GM10266 (cell line): ENCODE results near the gene TMEM178B.
"Not testable (repeated sequence)": the region's sequence is repeated elsewhere in the genome, so short reads cannot be mapped to it uniquely, and the experiment has no call there.

Experiments used
- DNase-seq: peaks from one replicate; pipeline ENCODE4 v3.0.0; 2012; ENCODE audit errors: extremely low spot score
- TF ChIP-seq, protein P1 (sequence below): IDR thresholded peaks from 2 replicates; pipeline ENCODE4 v1.5.1; 2012; ENCODE audit warnings: mild to moderate bottlenecking, low read depth; ENCODE audit not compliant: control insufficient read depth, insufficient read depth; ENCODE audit errors: missing control alignments

Gene TMEM178B

DNA sequence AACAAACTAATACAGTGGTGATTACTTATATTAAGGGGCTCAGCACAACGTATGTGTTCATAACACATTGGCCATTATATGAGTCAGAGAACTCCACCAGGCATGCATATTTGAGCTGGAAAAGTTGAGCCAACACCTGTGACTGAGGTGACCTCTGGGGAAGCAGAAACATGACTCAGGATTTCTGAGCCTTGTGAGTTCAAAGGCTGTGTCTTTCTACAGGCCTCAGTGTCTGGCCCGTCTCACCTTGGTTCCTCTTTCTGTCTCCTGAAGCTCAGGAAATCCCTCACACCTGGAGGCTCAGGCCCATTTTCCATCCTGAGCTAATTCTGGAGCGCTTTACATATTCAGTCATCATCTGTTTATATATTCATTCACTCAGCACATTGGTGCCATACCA, 246.4 kb downstream of the TMEM178B start:
- DNase-seq: no peak
- TF ChIP-seq, protein P1, sequence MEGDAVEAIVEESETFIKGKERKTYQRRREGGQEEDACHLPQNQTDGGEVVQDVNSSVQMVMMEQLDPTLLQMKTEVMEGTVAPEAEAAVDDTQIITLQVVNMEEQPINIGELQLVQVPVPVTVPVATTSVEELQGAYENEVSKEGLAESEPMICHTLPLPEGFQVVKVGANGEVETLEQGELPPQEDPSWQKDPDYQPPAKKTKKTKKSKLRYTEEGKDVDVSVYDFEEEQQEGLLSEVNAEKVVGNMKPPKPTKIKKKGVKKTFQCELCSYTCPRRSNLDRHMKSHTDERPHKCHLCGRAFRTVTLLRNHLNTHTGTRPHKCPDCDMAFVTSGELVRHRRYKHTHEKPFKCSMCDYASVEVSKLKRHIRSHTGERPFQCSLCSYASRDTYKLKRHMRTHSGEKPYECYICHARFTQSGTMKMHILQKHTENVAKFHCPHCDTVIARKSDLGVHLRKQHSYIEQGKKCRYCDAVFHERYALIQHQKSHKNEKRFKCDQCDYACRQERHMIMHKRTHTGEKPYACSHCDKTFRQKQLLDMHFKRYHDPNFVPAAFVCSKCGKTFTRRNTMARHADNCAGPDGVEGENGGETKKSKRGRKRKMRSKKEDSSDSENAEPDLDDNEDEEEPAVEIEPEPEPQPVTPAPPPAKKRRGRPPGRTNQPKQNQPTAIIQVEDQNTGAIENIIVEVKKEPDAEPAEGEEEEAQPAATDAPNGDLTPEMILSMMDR: no peak

DNA sequence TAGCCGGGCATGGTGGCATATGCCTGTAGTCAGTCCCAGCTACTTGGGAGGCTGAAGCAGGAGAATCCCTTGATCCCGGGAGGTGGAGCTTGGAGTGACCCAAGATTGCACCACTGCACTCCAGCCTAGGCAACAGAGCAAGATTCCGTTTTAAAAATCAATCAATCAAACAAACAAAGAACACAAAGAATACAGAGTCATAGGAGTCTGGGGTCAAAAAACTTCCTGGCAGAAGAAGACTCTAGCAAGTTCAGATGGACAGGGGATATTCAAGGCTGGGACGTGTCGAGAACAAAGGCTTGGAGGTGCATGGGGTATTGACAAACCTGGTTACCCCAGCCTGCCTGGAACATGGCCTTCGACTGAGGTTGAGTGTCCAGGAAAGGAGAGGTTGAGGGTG, 248.5 kb downstream of the TMEM178B start:
- no peak for DNase-seq
- TF ChIP-seq, protein P1: no peak

DNA sequence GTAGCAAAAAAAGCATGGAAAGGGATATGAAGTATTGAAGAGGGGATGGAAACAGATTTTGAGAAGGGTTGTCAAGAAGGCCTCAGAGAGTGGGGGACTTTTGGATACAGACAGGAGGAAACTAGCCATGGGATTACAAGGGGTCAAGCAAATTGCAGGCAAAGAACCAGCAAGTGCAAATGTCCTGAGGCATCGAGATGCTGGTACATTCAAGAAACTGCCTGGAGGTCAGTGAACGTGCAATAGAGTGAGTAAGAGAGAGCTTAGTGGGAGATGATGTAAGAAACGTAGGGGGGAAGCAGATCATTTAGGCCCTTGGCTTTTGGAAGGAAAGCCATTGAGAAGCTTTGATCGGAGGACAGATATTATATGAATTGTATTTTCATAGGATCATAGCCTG, 250.0 kb downstream of the TMEM178B start:
- TF ChIP-seq, protein P1: no peak
- DNase-seq: no peak

DNA sequence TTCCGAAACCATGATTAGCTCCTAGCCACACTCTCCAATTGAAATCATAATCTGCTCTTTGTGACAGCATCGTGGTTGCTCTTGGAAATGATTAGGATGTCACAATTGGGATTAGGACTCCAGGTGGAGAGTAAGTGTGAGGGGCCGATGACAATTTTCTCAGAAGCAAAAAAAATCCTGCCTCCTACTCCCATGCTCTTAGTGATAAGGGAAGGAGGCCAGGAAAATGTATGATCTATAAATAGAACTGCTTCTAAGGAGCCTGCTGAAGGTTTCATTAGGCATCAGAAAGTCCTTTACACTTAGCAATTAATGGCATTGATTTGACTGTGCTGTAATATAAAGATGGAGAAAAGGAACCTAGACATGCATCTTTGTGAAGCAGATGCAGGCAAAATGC, 251.0 kb downstream of the TMEM178B start:
- TF ChIP-seq, protein P1: no peak
- DNase-seq: no peak

DNA sequence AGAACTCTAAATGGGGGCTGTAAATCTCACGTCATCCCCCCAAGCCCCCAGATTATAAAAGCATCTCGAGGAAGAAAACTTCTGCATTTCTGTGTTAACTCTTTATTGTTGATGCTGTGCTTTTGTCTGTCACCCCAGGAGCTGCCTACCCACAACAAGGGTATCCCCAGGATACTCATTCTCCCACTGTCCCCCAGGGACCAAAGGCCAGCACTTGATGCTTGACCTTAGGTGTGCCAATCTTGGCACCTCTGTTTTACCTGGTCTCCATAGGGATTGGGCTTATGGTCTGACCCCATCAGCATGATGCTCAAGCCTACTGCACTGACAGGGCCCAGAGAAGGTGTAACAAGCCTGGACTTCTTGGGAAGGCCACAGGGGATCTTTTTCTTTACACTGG, 251.4 kb downstream of the TMEM178B start:
- TF ChIP-seq, protein P1: no peak
- no peak for DNase-seq

DNA sequence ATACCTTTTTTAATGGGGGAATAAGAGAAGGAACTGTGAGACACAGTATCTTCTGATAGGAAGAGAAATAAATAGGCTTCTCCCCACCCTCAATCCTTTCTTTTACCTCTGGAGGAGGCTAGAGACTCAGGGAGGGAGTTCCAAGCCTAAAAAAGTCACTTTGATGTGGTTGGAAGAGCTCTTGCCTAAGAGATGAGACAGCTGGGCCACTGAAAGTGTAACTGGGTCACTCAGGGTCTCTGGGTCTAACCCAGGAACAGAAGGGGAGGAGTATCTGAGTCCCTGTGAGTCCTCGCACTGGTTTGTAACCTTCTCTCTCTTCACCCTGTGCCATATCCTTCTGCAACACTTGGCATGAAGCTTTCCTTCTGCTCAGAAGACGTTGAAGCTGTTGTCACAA, 254.4 kb downstream of the TMEM178B start:
- TF ChIP-seq, protein P1: no peak
- no peak for DNase-seq

DNA sequence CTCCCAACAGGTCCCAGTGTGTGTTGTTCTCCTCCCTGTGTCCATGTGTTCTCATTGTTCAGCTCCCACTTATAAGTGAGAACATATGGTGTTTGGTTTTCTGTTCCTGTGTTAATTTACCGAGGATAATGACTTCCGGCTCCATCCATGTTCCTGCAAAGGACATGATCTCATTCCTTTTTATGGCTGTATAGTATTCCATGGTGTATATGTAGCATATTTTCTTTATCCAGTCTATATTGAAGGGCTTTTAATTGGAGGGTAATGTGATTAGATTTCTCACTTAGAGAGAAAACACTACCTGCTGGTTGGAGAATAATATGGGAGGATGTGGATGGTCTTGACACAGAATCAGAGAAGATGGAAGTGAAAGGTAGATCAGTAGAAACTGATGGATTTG, 256.4 kb downstream of the TMEM178B start:
- not testable (repeated sequence) for DNase-seq

DNA sequence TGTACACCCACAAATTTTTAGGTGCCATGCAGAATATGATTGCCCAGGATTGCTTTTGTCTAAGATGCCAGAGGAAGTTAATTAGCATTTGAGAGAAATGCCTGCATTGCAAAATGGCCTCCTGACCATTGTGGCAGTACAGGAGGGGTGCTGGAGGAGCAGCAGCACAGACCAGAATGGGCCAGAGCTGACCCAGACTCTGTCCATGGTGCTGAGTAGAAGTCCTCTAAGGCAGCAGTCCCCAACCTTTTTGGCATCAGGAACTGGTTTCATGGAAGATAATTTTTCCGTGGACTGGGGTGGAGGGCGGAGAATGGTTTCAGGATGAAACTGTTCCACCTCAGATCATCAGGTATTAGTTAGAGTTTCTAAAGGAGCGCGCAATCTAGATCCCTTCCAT, 259.6 kb downstream of the TMEM178B start:
- DNase-seq: no peak
- TF ChIP-seq, protein P1: no peak
